ENCODE data around the gene UBE4B.

Gene UBE4B

GRCh38 chr1:10143961-10144485, 111.3 kb downstream of the UBE4B start:
- no peak for DNase-seq (ENCODE audit: insufficient read length, low spot score)
- no peak for FAIRE-seq
- TF ChIP-seq POLR2A (IDR thresholded peaks at IDR 0.05; ENCODE audit: low read depth, low read length), result no peak

GRCh38 chr1:10146391-10146790, 113.6 kb downstream of the UBE4B start:
- no peak for FAIRE-seq
- TF ChIP-seq POLR2A (IDR thresholded peaks at IDR 0.05; ENCODE audit: low read depth, low read length), result no peak
- no peak for DNase-seq (ENCODE audit: insufficient read length, low spot score)

GRCh38 chr1:10149231-10149630, 116.5 kb downstream of the UBE4B start:
- FAIRE-seq (no peak), DNase-seq (ENCODE audit: insufficient read length, low spot score) (no peak)
- TF ChIP-seq POLR2A (IDR thresholded peaks at IDR 0.05; ENCODE audit: low read depth, low read length), result no peak

GRCh38 chr1:10152709-10153284, 120.0 kb downstream of the UBE4B start:
- no peak for TF ChIP-seq POLR2A (IDR thresholded peaks at IDR 0.05; ENCODE audit: low read depth, low read length)
- DNase-seq (ENCODE audit: insufficient read length, low spot score) (peak; percentile 10), FAIRE-seq (no peak)

- no peak for TF ChIP-seq POLR2A (IDR thresholded peaks at IDR 0.05; ENCODE audit: low read depth, low read length)
- DNase-seq (ENCODE audit: insufficient read length, low spot score) (no peak), FAIRE-seq (no peak)
Measured at GRCh38 chr1:10155087-10155712, 122.4 kb downstream of the UBE4B start.

GRCh38 chr1:10160173-10160572, 127.4 kb downstream of the UBE4B start:
- DNase-seq (ENCODE audit: insufficient read length, low spot score) (no peak), FAIRE-seq (no peak)
- TF ChIP-seq POLR2A (IDR thresholded peaks at IDR 0.05; ENCODE audit: low read depth, low read length), result no peak

GRCh38 chr1:10160907-10161490, 128.2 kb downstream of the UBE4B start:
- no peak for FAIRE-seq
- TF ChIP-seq POLR2A (IDR thresholded peaks at IDR 0.05; ENCODE audit: low read depth, low read length), result no peak

GRCh38 chr1:10161541-10162290, 129.0 kb downstream of the UBE4B start:
- DNase-seq (ENCODE audit: insufficient read length, low spot score) (no peak), FAIRE-seq (no peak)
- no peak for TF ChIP-seq POLR2A (IDR thresholded peaks at IDR 0.05; ENCODE audit: low read depth, low read length)

More at GRCh38 chr1:10160907-10161490, 128.2 kb downstream of the UBE4B start:
- DNase-seq (ENCODE audit: insufficient read length, low spot score), result no peak

GRCh38 chr1:10168912-10169514, 136.3 kb downstream of the UBE4B start:
- no peak for TF ChIP-seq POLR2A (IDR thresholded peaks at IDR 0.05; ENCODE audit: low read depth, low read length)
- FAIRE-seq, result no peak
- no peak for DNase-seq (ENCODE audit: insufficient read length, low spot score)

- no peak for FAIRE-seq
- no peak for TF ChIP-seq POLR2A (IDR thresholded peaks at IDR 0.05; ENCODE audit: low read depth, low read length)
- no peak for DNase-seq (ENCODE audit: insufficient read length, low spot score)
Measured at GRCh38 chr1:10170239-10170574, 137.4 kb downstream of the UBE4B start.

- no peak for FAIRE-seq
- DNase-seq (ENCODE audit: insufficient read length, low spot score), result no peak
- TF ChIP-seq POLR2A (IDR thresholded peaks at IDR 0.05; ENCODE audit: low read depth, low read length), result no peak
Measured at GRCh38 chr1:10171105-10171767, 138.5 kb downstream of the UBE4B start.

GRCh38 chr1:10171995-10172669, 139.4 kb downstream of the UBE4B start:
- DNase-seq (ENCODE audit: insufficient read length, low spot score) (no peak), FAIRE-seq (no peak)
- TF ChIP-seq POLR2A (IDR thresholded peaks at IDR 0.05; ENCODE audit: low read depth, low read length), result no peak

- no peak for DNase-seq (ENCODE audit: insufficient read length, low spot score)
- no peak for FAIRE-seq
- no peak for TF ChIP-seq POLR2A (IDR thresholded peaks at IDR 0.05; ENCODE audit: low read depth, low read length)
Measured at GRCh38 chr1:10173582-10173981, 140.8 kb downstream of the UBE4B start.

Data from H54 (cell line).